Aorta (tissue), 5 donors: Measurements from ENCODE around the gene ARFIP1. TPM values are rescaled to one million over a fixed set of nuclear protein-coding genes. Genes with fewer than 3 reads are reported as not detected.

ENCODE experiments used
- ATAC-seq: fragments of 200-7000 bp; cut with Tn5 transposase; one replicate; pipeline ENCODE4 v1.9.1; 2022; ENCODE audit warnings: moderate library complexity; ENCODE audit not compliant: low FRiP score
- DNase-seq, 2 donors: peaks; one replicate each; pipeline ENCODE4 v3.0.0-alpha.2; 2020
- H3K27ac ChIP-seq, 2 donors: one replicate each; pipeline ENCODE4 v1.5.1; 2013; ENCODE audit warnings: low read length in 2 of 2, mild to moderate bottlenecking in 2 of 2, moderate library complexity in 2 of 2, control low read depth in 1 of 2, inconsistent platforms in 1 of 2, low read depth in 1 of 2
- H3K27me3 ChIP-seq, 2 donors: one replicate each; pipeline ENCODE4 v1.6.1; 2013; ENCODE audit warnings: control low read depth in 1 of 2, low read length in 1 of 2, mild to moderate bottlenecking in 1 of 2, moderate library complexity in 1 of 2; ENCODE audit not compliant: insufficient read depth in 2 of 2, control insufficient read depth in 1 of 2
- H3K36me3 ChIP-seq, 2 donors: one replicate each; pipeline ENCODE4 v1.6.1; 2013; ENCODE audit warnings: control low read depth in 1 of 2, low read length in 1 of 2, mild to moderate bottlenecking in 1 of 2; ENCODE audit not compliant: insufficient read depth in 2 of 2, control insufficient read depth in 1 of 2
- H3K4me1 ChIP-seq, 2 donors: one replicate each; pipeline ENCODE4 v1.6.1; 2013; ENCODE audit warnings: low read length in 2 of 2, control low read depth in 1 of 2, mild to moderate bottlenecking in 1 of 2, moderate library complexity in 1 of 2; ENCODE audit not compliant: insufficient read depth in 2 of 2, control insufficient read depth in 1 of 2
- H3K4me3 ChIP-seq, 2 donors: one replicate each; pipeline ENCODE4 v1.5.1; 2013; ENCODE audit warnings: low read length in 2 of 2, control low read depth in 1 of 2, mild to moderate bottlenecking in 1 of 2
- H3K9me3 ChIP-seq: one replicate; pipeline ENCODE4 v1.6.1; 2013; ENCODE audit warnings: mild to moderate bottlenecking, low read length; ENCODE audit not compliant: control insufficient read depth
- WGBS, 2 donors: extraction: QIAGEN DNeasy Blood & Tissue Kit; methylation state at CpG; one replicate each; pipeline ENCODE4 v1.1.7; 2013; 5-methylcytosine and 5-hydroxymethylcytosine counted together
- intact Hi-C, 2 donors: fragments of 100-400 bp; cut with DNase I; formaldehyde crosslinking; loops; one replicate each; pipeline versions ENCODE4 v1.14.2 to v1.15.0; 2022
- polyA plus RNA-seq, 2 donors: library from polyadenylated mRNA; stranded (reverse); fragments of 200-250 nt; gene quantifications; one replicate each; pipeline ENCODE4 v1.2.3, GENCODE V29; 2013
- total RNA-seq, 2 donors: library from RNA; stranded (reverse); fragmentation: NEBNext Ultra II Directional; extraction: Animal tissue kit (Norgen Biotek cat#: 25700); gene quantifications; one replicate each; pipeline ENCODE4 v1.2.1, GENCODE V29; 2021
- donor health status: healthy with polysubstance abuse.
- donor health status: Bipolar disorder and iron deficiency.
- donor health status: DM: no; HTN: no; CAD: no.
- donor health status: DM: no; HTN: no; CAD: no.
- donor health status: DM: yes; HTN: yes; CAD: no.

Gene ARFIP1
- total and polyA plus RNA-seq, 4 donors, result 16.5 to 30.4 (median 28.4) TPM

GRCh38 chr4:152805071-152805650 is 25.4 kb downstream of the ARFIP1 start:
- Histone ChIP-seq H3K36me3 (no peaks in the 10 kb centered on the region), H3K4me1 (peaks cover 2 to 3% of the 10 kb centered on the region in 2 donors), H3K4me3 (no peak overlapping the region), H3K9me3 (no peaks in the 10 kb centered on the region), H3K27me3 (no peaks in the 10 kb centered on the region), H3K27ac (no peak overlapping the region)
- ATAC-seq, result no peak
- no peak for DNase-seq
- 96 to 97% methylated on average over 2 of the region's 2 CpGs for WGBS, 2 donors
- intact Hi-C loops, result no loop called here

GRCh38 chr4:152805818-152806217 is 26.1 kb downstream of the ARFIP1 start:
- intact Hi-C loops, result no loop called here
- Histone ChIP-seq H3K4me3 (no peak overlapping the region), H3K36me3 (no peaks in the 10 kb centered on the region), H3K4me1 (peaks cover 2 to 3% of the 10 kb centered on the region in 2 donors), H3K27me3 (no peaks in the 10 kb centered on the region), H3K27ac (no peak overlapping the region), H3K9me3 (no peaks in the 10 kb centered on the region)
- ATAC-seq, result no peak
- WGBS, 2 donors, result 50 to 51% methylated on average over 2 of the region's 2 CpGs
- no peak for DNase-seq

DNA sequence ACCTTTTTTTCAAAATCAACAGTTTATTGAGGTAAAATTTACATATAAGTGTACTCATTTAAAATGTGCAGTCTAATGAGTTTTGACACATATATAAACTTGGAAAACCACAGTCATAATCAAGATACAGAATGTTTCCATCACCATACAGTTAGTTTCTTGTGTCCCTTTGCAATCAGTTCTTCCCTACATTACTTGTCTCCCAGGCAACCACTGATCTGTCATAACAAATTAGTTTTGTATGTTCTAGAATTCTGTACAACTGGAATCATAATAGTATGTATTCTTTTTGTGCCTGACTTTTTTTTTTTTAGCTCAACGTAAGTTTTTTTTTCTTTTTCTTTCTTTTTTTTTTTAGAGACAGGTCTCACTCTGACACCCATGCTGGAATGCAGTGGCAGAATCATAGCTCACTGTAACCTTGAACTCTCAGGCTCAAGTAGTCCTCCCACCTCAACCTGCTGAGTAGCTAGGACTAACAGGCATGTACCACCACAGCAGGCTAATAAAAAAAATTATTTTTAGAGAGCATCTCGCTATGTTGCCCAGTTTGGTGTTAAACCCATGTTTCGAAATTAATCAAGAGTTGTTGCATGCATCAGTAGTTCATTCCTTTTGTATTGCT is 26.9 kb downstream of the ARFIP1 start:
- no peaks in the 10 kb centered on the region for H3K9me3 ChIP-seq
- WGBS, 2 donors, result 78 to 82% methylated on average over 3 of the region's 3 CpGs
- ATAC-seq (no peak), DNase-seq (no peak)
- no peak overlapping the region for H3K4me3 ChIP-seq
- intact Hi-C loops, result no loop called here
- no peaks in the 10 kb centered on the region for H3K36me3 ChIP-seq
- H3K27ac ChIP-seq, result no peak overlapping the region
- H3K4me1 ChIP-seq, result peaks cover 2 to 3% of the 10 kb centered on the region in 2 donors
- H3K27me3 ChIP-seq, result no peaks in the 10 kb centered on the region

GRCh38 chr4:152807294-152807829 is 27.6 kb downstream of the ARFIP1 start:
- H3K9me3 ChIP-seq, result no peaks in the 10 kb centered on the region
- H3K27ac ChIP-seq, result no peak overlapping the region
- intact Hi-C loops, result no loop called here
- no peaks in the 10 kb centered on the region for H3K36me3 ChIP-seq
- ATAC-seq (no peak), DNase-seq (no peak)
- H3K4me3 ChIP-seq, result no peak overlapping the region
- peaks cover 2 to 3% of the 10 kb centered on the region in 2 donors for H3K4me1 ChIP-seq
- no peaks in the 10 kb centered on the region for H3K27me3 ChIP-seq
- 94 to 96% methylated on average over 3 of the region's 3 CpGs for WGBS, 2 donors

- ATAC-seq (no peak), DNase-seq (no peak)
- H3K27me3 ChIP-seq, result no peaks in the 10 kb centered on the region
- no peak overlapping the region for H3K4me3 ChIP-seq
- no peaks in the 10 kb centered on the region for H3K9me3 ChIP-seq
- intact Hi-C loops, result no loop called here
- WGBS, 2 donors, result 97% methylated on average over 8 of the region's 8 CpGs
- H3K4me1 ChIP-seq, result peaks cover 2 to 3% of the 10 kb centered on the region in 2 donors
- H3K36me3 ChIP-seq, result no peaks in the 10 kb centered on the region
- H3K27ac ChIP-seq, result no peak overlapping the region
Measured at GRCh38 chr4:152808670-152809069, 28.9 kb downstream of the ARFIP1 start.

DNA sequence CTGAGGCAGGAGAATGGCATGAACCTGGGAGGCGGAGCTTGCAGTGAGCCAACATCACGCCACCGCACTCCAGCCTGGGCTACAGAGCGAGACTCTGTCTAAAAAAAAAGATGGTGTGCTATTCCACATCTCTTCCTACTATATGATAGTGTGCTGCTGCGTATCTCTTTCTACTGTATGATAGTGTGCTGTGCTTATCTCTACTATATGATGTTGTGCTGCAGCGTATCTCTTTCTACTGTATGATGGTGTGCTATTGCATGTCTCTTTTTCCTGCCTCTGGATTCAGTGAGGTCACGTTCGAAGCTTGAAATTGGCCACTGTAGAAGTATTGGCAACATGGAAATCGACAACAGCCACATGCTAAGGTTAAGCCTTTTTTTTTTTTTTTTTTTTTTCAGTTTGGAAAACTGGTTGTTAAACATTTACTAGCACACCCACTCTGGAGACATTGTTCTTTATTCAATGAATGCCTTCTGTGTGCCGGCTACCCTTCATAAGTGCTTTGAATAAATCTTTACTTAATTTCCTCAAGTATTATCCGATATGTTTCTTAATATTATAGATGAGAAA is 31.0 kb downstream of the ARFIP1 start:
- WGBS, 2 donors, result 86 to 91% methylated on average over 11 of the region's 11 CpGs
- peaks cover 1 to 2% of the 10 kb centered on the region in 2 donors for H3K4me1 ChIP-seq
- no peaks in the 10 kb centered on the region for H3K27me3 ChIP-seq
- no peak overlapping the region for H3K27ac ChIP-seq
- intact Hi-C loops, result no loop called here
- no peak overlapping the region for H3K4me3 ChIP-seq
- H3K9me3 ChIP-seq, result peaks cover 3% of the 10 kb centered on the region
- ATAC-seq, result no peak
- no peak for DNase-seq
- H3K36me3 ChIP-seq, result no peaks in the 10 kb centered on the region

DNA sequence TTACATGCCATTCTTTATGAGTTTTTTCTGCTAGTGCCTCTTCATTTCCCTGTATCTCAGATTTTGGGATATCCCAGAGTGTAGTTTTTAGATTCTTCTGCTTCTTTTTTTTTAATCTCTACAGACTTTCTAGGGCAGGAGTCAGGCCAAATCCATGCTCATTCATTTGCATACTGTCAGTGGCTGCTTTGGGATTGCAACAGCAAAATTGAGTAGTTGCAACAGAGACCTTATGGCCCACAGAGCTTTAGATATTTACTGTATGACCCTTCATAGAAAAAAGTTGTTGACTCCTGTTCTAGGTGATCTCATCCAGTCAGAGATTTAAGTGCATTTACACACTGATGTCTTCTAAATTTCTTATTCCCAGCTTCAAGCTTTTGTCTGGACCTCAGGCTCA is 35.3 kb downstream of the ARFIP1 start:
- Histone ChIP-seq H3K27me3 (no peaks in the 10 kb centered on the region), H3K4me3 (no peak overlapping the region), H3K36me3 (no peaks in the 10 kb centered on the region), H3K4me1 (no peaks in the 10 kb centered on the region), H3K27ac (no peak overlapping the region), H3K9me3 (peaks cover 3% of the 10 kb centered on the region)
- ATAC-seq, result no peak
- no peak for DNase-seq
- intact Hi-C loops, result no loop called here

- intact Hi-C loops, result no loop called here
- peaks cover 5% of the 10 kb centered on the region for H3K9me3 ChIP-seq
Measured at GRCh38 chr4:152817331-152817730, 37.6 kb downstream of the ARFIP1 start.

More at GRCh38 chr4:152817331-152817730, 37.6 kb downstream of the ARFIP1 start:
- peaks cover 0 to 2% of the 10 kb centered on the region in 2 donors for H3K36me3 ChIP-seq
- H3K4me3 ChIP-seq, result no peak overlapping the region
- no peaks in the 10 kb centered on the region for H3K4me1 ChIP-seq
- no peaks in the 10 kb centered on the region for H3K27me3 ChIP-seq
- ATAC-seq (no peak), DNase-seq (no peak)
- no peak overlapping the region for H3K27ac ChIP-seq
